Muscle of back (tissue), 11 donors: ENCODE data around the gene HMGN2. TPM values are rescaled to one million over a fixed set of nuclear protein-coding genes. Genes with fewer than 3 reads are reported as not detected.

Experiments used
- DNase-seq, 3 donors: peaks; one replicate each; pipeline versions ENCODE4 v3.0.0 to v3.0.0-alpha.2; 2013
- polyA plus RNA-seq, 10 donors: library from polyadenylated mRNA; unstranded; fragments of 120-200 nt; gene quantifications; one replicate each; pipeline ENCODE4 v1.2.1, GENCODE V29; 2013; ENCODE audit not compliant: insufficient read length in 10 of 10

HMGN2 gene
- polyA plus RNA-seq, 10 donors: 552 to 838 (median 657) TPM

GRCh38 chr1:26522073-26522472 is 49.8 kb downstream of the HMGN2 start:
- DNase-seq: no peak

GRCh38 chr1:26524181-26524580 is 51.9 kb downstream of the HMGN2 start:
- no peak for DNase-seq

Other genes starting within 250 kb of the HMGN2 start
- 10 to 100 TPM; 17.4 to 28.2 (median 22.9) TPM for gene CEP85, start 238.2 kb upstream of the HMGN2 start, polyA plus RNA-seq
- gene SH3BGRL3, start 192.4 kb upstream of the HMGN2 start, polyA plus RNA-seq: 10 to 100 TPM; 46.1 to 79.3 (median 64.6) TPM
- 10 to 100 TPM in 2 of 10 donors, 1 to 10 TPM in 8; 5.2 to 13.8 (median 8.0) TPM for gene UBXN11, start 165.8 kb upstream of the HMGN2 start, polyA plus RNA-seq
- gene CD52, start 154.5 kb upstream of the HMGN2 start, polyA plus RNA-seq: 10 to 100 TPM in 2 of 10 donors, 1 to 10 TPM in 6, under 1 TPM in 2; 0.66 to 43.2 (median 2.4) TPM
- 1 to 10 TPM in 2 of 10 donors, under 1 TPM in 2, not detected in 6; 0.05 to 2.8 (median 1.2) TPM for gene CRYBG2, start 118.3 kb upstream of the HMGN2 start, polyA plus RNA-seq
- gene ZNF683, start 99.7 kb upstream of the HMGN2 start, polyA plus RNA-seq: not detected
- under 1 TPM in 5 of 10 donors, not detected in 5; 0.03 to 0.18 (median 0.06) TPM for gene LIN28A, start 61.6 kb upstream of the HMGN2 start, polyA plus RNA-seq
- gene DHDDS, start 40.1 kb upstream of the HMGN2 start, polyA plus RNA-seq: 10 to 100 TPM; 18.0 to 25.1 (median 20.2) TPM
- gene RPS6KA1, start 57.3 kb downstream of the HMGN2 start, polyA plus RNA-seq: 1 to 10 TPM; 4.7 to 8.3 (median 7.1) TPM
- 10 to 100 TPM; 39.9 to 50.6 (median 45.2) TPM for gene ARID1A, start 223.6 kb downstream of the HMGN2 start, polyA plus RNA-seq